ENCODE results near the gene LTC4S. TPM values are rescaled to one million over a fixed set of nuclear protein-coding genes. Genes with fewer than 3 reads are reported as not detected.

Gene LTC4S
- total RNA-seq, 1 experiment from 2014 or later = 2.4 TPM

- Mint-ChIP-seq H3K27me3 (ENCODE audit: insufficient read depth, unreplicated experiment) (no peaks in the 10 kb centered on the region), H3K36me3 (ENCODE audit: insufficient read depth, unreplicated experiment) (peaks cover 81% of the 10 kb centered on the region), H3K4me3 (ENCODE audit: unreplicated experiment) (peak within 1 kb of the TSS; percentile 88), H3K4me1 (ENCODE audit: low read depth, unreplicated experiment) (peaks cover 37% of the 10 kb centered on the region), H3K27ac (ENCODE audit: unreplicated experiment) (peak within 1 kb of the TSS; percentile 94), H3K9me3 (ENCODE audit: unreplicated experiment) (no peaks in the 10 kb centered on the region)
- DNase-seq = peak; percentile 77 to 89
- H3K27me3 ChIP-seq (replicated peaks; ENCODE audit: control insufficient read depth, insufficient read depth, low read length) = no peaks in the 10 kb centered on the region
- no peaks in the 10 kb centered on the region for H3K9me3 ChIP-seq
- BruUV-seq (replicated peaks) = no TSS peak
- ChIA-PET CTCF (interaction anchor here (0.6 kb wide), 1 partner anchor 559 kb away, joined by 3 read pairs; no protein-coding TSS in a partner anchor), POLR2A (interaction anchor here (1.0 kb wide), 1 partner anchor 9 kb away, joined by 7 read pairs; no protein-coding TSS in a partner anchor)
- TF ChIP-seq CTCF (IDR thresholded peaks at IDR 0.05; ENCODE audit: insufficient read depth in 1 of 2, low read depth in 1 of 2, low read length in 1 of 2, severe bottlenecking in 1 of 2, unreplicated experiment in 1 of 2) = no peak
- H3K36me3 ChIP-seq (ENCODE audit: control insufficient read depth, insufficient read depth, low read length) = peaks cover 16% of the 10 kb centered on the region
- peaks cover 58% of the 10 kb centered on the region for H3K4me1 ChIP-seq
- intact Hi-C loops (cut with micrococcal nuclease; ENCODE audit: unreplicated experiment) = loop anchor here (2.0 kb wide), 1 partner anchor 58 kb away; no protein-coding TSS in a partner anchor
- H3K4me3 ChIP-seq (ENCODE audit: low read depth, low read length) = peak within 1 kb of the TSS; percentile 97
Measured at GRCh38 chr5:179820483-179821297, 26.9 kb downstream of the LTC4S start, which contains the start of gene SQSTM1. Gene SQSTM1 (plus strand): TSS chr5:179820905. CDS start chr5:179820937, 32 bp downstream.

- H3K27ac Mint-ChIP-seq (ENCODE audit: unreplicated experiment) = peak overlapping the region; percentile 89
- no peaks in the 10 kb centered on the region for H3K9me3 ChIP-seq
- peak; percentile 90 for DNase-seq
- H3K4me3 ChIP-seq (ENCODE audit: low read depth, low read length) = peak overlapping the region; percentile 97
- POLR2A ChIA-PET = interaction anchor here (0.6 to 1.0 kb wide), 2 partner anchors 10 to 72 kb away, joined by 4 to 7 read pairs; no protein-coding TSS in a partner anchor
- CTCF ChIA-PET = no interaction called here
- H3K36me3 ChIP-seq (ENCODE audit: control insufficient read depth, insufficient read depth, low read length) = peaks cover 14% of the 10 kb centered on the region
- H3K36me3 Mint-ChIP-seq (ENCODE audit: insufficient read depth, unreplicated experiment) = peaks cover 89% of the 10 kb centered on the region
- H3K27me3 Mint-ChIP-seq (ENCODE audit: insufficient read depth, unreplicated experiment) = no peaks in the 10 kb centered on the region
- peaks cover 59% of the 10 kb centered on the region for H3K4me1 ChIP-seq
- intact Hi-C loops (cut with micrococcal nuclease; ENCODE audit: unreplicated experiment) = loop anchor here (2.0 kb wide), 1 partner anchor 59 kb away; no protein-coding TSS in a partner anchor
- peaks cover 37% of the 10 kb centered on the region for H3K4me1 Mint-ChIP-seq (ENCODE audit: low read depth, unreplicated experiment)
- no peaks in the 10 kb centered on the region for H3K9me3 Mint-ChIP-seq (ENCODE audit: unreplicated experiment)
- no peak for TF ChIP-seq CTCF (IDR thresholded peaks at IDR 0.05; ENCODE audit: insufficient read depth in 1 of 2, low read depth in 1 of 2, low read length in 1 of 2, severe bottlenecking in 1 of 2, unreplicated experiment in 1 of 2)
- no peaks in the 10 kb centered on the region for H3K27me3 ChIP-seq (replicated peaks; ENCODE audit: control insufficient read depth, insufficient read depth, low read length)
- H3K4me3 Mint-ChIP-seq (ENCODE audit: unreplicated experiment) = peak overlapping the region; percentile 88
- no TSS peak for BruUV-seq (replicated peaks)
Measured at GRCh38 chr5:179821298-179822058, 27.7 kb downstream of the LTC4S start.

GRCh38 chr5:179822059-179822432 is 28.3 kb downstream of the LTC4S start:
- no peaks in the 10 kb centered on the region for H3K9me3 ChIP-seq
- no peak for TF ChIP-seq CTCF (IDR thresholded peaks at IDR 0.05; ENCODE audit: insufficient read depth in 1 of 2, low read depth in 1 of 2, low read length in 1 of 2, severe bottlenecking in 1 of 2, unreplicated experiment in 1 of 2)
- intact Hi-C loops (cut with micrococcal nuclease; ENCODE audit: unreplicated experiment) = no loop called here
- peaks cover 59% of the 10 kb centered on the region for H3K4me1 ChIP-seq
- H3K4me3 ChIP-seq (ENCODE audit: low read depth, low read length) = peak overlapping the region; percentile 97
- DNase-seq = no peak
- Mint-ChIP-seq H3K4me3 (ENCODE audit: unreplicated experiment) (peak overlapping the region; percentile 88), H3K36me3 (ENCODE audit: insufficient read depth, unreplicated experiment) (peaks cover 95% of the 10 kb centered on the region), H3K4me1 (ENCODE audit: low read depth, unreplicated experiment) (peaks cover 37% of the 10 kb centered on the region), H3K27ac (ENCODE audit: unreplicated experiment) (peak overlapping the region; percentile 89), H3K9me3 (ENCODE audit: unreplicated experiment) (no peaks in the 10 kb centered on the region), H3K27me3 (ENCODE audit: insufficient read depth, unreplicated experiment) (no peaks in the 10 kb centered on the region)
- CTCF ChIA-PET = no interaction called here
- BruUV-seq (replicated peaks) = TSS peak; percentile 56
- peaks cover 16% of the 10 kb centered on the region for H3K36me3 ChIP-seq (ENCODE audit: control insufficient read depth, insufficient read depth, low read length)
- H3K27me3 ChIP-seq (replicated peaks; ENCODE audit: control insufficient read depth, insufficient read depth, low read length) = no peaks in the 10 kb centered on the region
- POLR2A ChIA-PET = interaction anchor here (0.6 kb wide), 1 partner anchor 72 kb away, joined by 4 read pairs; no protein-coding TSS in a partner anchor

All from Caco-2 (cell line).